SU-DHL-6 (cell line): ENCODE data around the gene NEGR1.

Experiments
- H2AFZ ChIP-seq: fragments of 200-600 bp; sonication (generic); 2 replicates; pipeline ENCODE4 v1.6.1; 2014; ENCODE audit warnings: low read depth, mild to moderate bottlenecking, moderate library complexity, mixed read lengths, antibody characterized with exemption, low read length; ENCODE audit not compliant: severe bottlenecking
- H3F3A ChIP-seq: fragments of 200-600 bp; shearing (Covaris generic); 2 replicates; pipeline ENCODE4 v1.6.0; 2016; ENCODE audit warnings: antibody characterized with exemption, mild to moderate bottlenecking; ENCODE audit not compliant: insufficient read depth
- H3K27ac ChIP-seq: fragments of 200-600 bp; sonication (generic); 2 replicates; pipeline ENCODE4 v1.5.1; 2016; ENCODE audit warnings: low read depth, mild to moderate bottlenecking, low read length, moderate library complexity, mixed read lengths
- H3K27me3 ChIP-seq: fragments of 200-600 bp; sonication (generic), shearing (Covaris generic); 2 replicates; pipeline ENCODE4 v1.6.0; 2014; ENCODE audit warnings: mild to moderate bottlenecking, low read length
- H3K36me3 ChIP-seq: fragments of 200-600 bp; sonication (generic); 2 replicates; pipeline ENCODE4 v1.6.1; 2014; ENCODE audit warnings: mild to moderate bottlenecking, low read length, mixed read lengths
- H3K4me2 ChIP-seq: fragments of 300-600, 200-600 bp; shearing (Covaris generic), sonication (generic); 2 replicates; pipeline ENCODE4 v1.6.0; 2014; ENCODE audit warnings: low read length, low read depth, mild to moderate bottlenecking; ENCODE audit not compliant: poor library complexity, severe bottlenecking
- H3K4me3 ChIP-seq: fragments of 200-600 bp; sonication (generic); 2 replicates; pipeline ENCODE4 v1.5.1; 2014; ENCODE audit warnings: antibody characterized with exemption, low read length, mild to moderate bottlenecking, mixed read lengths; ENCODE audit not compliant: insufficient read depth, poor library complexity, severe bottlenecking
- H3K79me2 ChIP-seq: fragments of 200-600 bp; sonication (generic); 2 replicates; pipeline ENCODE4 v1.6.1; 2014; ENCODE audit warnings: mild to moderate bottlenecking, low read length, moderate library complexity; ENCODE audit not compliant: insufficient read depth
- H3K9ac ChIP-seq: fragments of 200-600 bp; sonication (generic); 2 replicates; pipeline ENCODE4 v1.7.0; 2014; ENCODE audit warnings: mild to moderate bottlenecking, low read length
- H3K9me2 ChIP-seq: fragments of 200-600 bp; sonication (generic); replicated peaks from 2 replicates; pipeline ENCODE4 v1.6.1; 2014; ENCODE audit warnings: low read length; ENCODE audit not compliant: insufficient read depth
- H3K9me3 ChIP-seq: fragments of 200-600 bp; sonication (generic); 2 replicates; pipeline ENCODE4 v1.6.1; 2014; ENCODE audit warnings: low read length, mixed read lengths; ENCODE audit not compliant: insufficient read depth
- H4K20me1 ChIP-seq: fragments of 200-600 bp; sonication (generic); 2 replicates; pipeline ENCODE4 v1.6.1; 2014; ENCODE audit warnings: low read depth, mild to moderate bottlenecking, antibody characterized with exemption, low read length, moderate library complexity, mixed read lengths
- EZH2phosphoT487 ChIP-seq: fragments of 200-600 bp; sonication (generic), shearing (Covaris generic); conservative IDR thresholded peaks from 2 replicates; pipeline ENCODE4 v1.6.1; 2018; ENCODE audit warnings: mild to moderate bottlenecking, antibody characterized with exemption, low read length, moderate library complexity, mixed read lengths
- TF ChIP-seq, protein P1 (sequence below): fragments of 200-600 bp; sonication (generic); IDR thresholded peaks from one replicate; pipeline ENCODE4 v1.5.1; 2017; ENCODE audit warnings: antibody characterized with exemption, mild to moderate bottlenecking, low read length, moderate library complexity; ENCODE audit not compliant: insufficient read depth, poor library complexity, severe bottlenecking

NEGR1 gene

DNA sequence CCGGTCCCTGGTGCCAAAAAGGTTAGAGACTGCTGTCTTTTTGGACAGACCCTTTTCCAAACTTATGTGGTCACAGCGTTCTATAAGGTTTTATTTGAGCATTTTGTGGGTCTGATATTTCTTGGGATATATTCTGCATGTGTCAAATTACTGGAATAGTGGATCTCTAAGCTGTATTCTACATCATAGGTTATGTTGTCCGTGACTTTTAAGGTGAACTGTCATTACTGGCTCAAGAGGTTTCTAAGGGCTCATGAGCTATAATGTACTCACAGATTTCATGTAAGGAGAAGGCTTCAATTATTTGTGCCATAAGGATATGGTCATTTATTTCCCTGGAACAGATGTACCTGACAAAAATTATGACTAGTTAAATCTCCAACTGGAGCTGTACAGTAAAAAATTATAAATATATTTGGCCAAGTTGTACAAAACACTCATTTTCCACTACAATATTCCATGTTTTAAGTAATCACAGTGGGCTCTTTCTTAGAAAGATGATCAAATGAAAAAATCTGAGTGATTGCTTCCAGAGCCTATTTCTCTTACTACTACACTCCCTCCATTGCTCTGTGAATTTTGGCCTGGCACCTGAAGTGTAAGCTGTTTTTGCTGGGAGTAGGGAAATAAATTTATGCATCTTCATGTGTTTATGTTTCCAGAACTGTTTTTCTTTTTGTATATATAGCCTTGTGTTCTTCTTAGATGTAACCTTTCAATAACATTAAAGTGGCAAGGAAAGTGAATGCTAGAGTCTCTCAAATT lies 663.4 kb downstream of the NEGR1 start:
- no peak for TF ChIP-seq EZH2phosphoT487
- TF ChIP-seq, protein P1, sequence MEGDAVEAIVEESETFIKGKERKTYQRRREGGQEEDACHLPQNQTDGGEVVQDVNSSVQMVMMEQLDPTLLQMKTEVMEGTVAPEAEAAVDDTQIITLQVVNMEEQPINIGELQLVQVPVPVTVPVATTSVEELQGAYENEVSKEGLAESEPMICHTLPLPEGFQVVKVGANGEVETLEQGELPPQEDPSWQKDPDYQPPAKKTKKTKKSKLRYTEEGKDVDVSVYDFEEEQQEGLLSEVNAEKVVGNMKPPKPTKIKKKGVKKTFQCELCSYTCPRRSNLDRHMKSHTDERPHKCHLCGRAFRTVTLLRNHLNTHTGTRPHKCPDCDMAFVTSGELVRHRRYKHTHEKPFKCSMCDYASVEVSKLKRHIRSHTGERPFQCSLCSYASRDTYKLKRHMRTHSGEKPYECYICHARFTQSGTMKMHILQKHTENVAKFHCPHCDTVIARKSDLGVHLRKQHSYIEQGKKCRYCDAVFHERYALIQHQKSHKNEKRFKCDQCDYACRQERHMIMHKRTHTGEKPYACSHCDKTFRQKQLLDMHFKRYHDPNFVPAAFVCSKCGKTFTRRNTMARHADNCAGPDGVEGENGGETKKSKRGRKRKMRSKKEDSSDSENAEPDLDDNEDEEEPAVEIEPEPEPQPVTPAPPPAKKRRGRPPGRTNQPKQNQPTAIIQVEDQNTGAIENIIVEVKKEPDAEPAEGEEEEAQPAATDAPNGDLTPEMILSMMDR, result no peak
- Histone ChIP-seq H3K36me3 (no peaks in the 10 kb centered on the region), H3K4me3 (no peak overlapping the region), H3F3A (no peaks in the 10 kb centered on the region), H3K9me3 (no peaks in the 10 kb centered on the region), H3K9ac (no peak overlapping the region), H3K4me2 (no peak overlapping the region), H3K27me3 (no peaks in the 10 kb centered on the region), H4K20me1 (no peaks in the 10 kb centered on the region), H3K9me2 (no peaks in the 10 kb centered on the region), H3K79me2 (no peaks in the 10 kb centered on the region), H3K27ac (no peak overlapping the region), H2AFZ (no peak overlapping the region)

DNA sequence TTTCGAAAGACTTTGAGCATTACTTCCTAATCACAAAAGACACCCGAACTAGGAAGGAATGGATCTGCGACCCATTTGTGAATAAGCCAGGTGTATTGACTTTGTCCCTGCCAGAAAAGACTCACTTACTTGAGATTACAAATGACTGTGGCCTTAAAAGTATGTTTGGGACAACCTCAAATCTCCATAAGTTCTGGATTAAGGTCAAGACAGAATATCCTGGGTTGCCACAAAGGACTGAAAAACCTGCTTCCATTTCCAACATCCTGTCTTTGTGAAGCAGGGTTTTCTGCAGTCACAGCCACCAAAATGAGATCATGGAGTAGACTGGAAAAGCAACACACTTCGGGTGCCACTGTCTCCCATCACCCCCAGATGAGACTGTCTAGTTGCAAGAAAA lies 664.1 kb downstream of the NEGR1 start:
- no peaks in the 10 kb centered on the region for H3K27me3 ChIP-seq
- H2AFZ ChIP-seq, result no peak overlapping the region
- no peak overlapping the region for H3K4me2 ChIP-seq
- H3K36me3 ChIP-seq, result no peaks in the 10 kb centered on the region
- H4K20me1 ChIP-seq, result no peaks in the 10 kb centered on the region
- no peak overlapping the region for H3K9ac ChIP-seq
- no peak overlapping the region for H3K27ac ChIP-seq
- H3F3A ChIP-seq, result no peaks in the 10 kb centered on the region
- H3K9me3 ChIP-seq, result no peaks in the 10 kb centered on the region
- no peaks in the 10 kb centered on the region for H3K79me2 ChIP-seq
- no peaks in the 10 kb centered on the region for H3K9me2 ChIP-seq
- TF ChIP-seq, protein P1, result no peak
- no peak for TF ChIP-seq EZH2phosphoT487
- no peak overlapping the region for H3K4me3 ChIP-seq

DNA sequence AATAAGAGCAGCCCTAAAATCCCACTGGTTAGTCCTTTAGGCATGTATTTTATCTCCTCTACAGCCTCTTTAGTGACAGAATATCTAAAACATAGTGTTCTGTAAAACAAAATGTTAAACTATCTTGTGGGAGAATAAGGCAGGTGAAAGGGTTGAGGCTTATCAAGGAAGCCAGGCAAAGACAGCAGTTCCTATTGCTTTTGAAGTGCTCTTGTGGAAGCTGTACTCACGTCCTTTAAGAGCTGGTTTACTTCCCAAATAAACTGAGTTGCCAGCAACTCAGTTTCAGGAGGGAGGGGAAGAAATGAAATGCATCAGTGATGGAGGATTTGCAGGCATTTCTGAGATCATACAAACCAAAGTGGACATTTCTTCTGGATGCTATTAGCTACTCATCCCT lies 671.9 kb downstream of the NEGR1 start:
- Histone ChIP-seq H3F3A (no peaks in the 10 kb centered on the region), H4K20me1 (no peaks in the 10 kb centered on the region), H3K27ac (no peak overlapping the region), H3K4me2 (no peak overlapping the region), H2AFZ (no peak overlapping the region), H3K9ac (no peak overlapping the region), H3K36me3 (no peaks in the 10 kb centered on the region), H3K79me2 (no peaks in the 10 kb centered on the region), H3K9me3 (no peaks in the 10 kb centered on the region), H3K27me3 (no peaks in the 10 kb centered on the region), H3K9me2 (no peaks in the 10 kb centered on the region), H3K4me3 (no peak overlapping the region)
- TF ChIP-seq, protein P1, result no peak
- TF ChIP-seq EZH2phosphoT487, result no peak
